GM18508 (cell line): ENCODE results near the gene MYO7B.

ENCODE experiments used
- ATAC-seq: cut with Tn5 transposase; IDR thresholded peaks from one replicate; pipeline ENCODE4 v1.9.1; 2021; ENCODE audit warnings: moderate number of reproducible peaks; ENCODE audit not compliant: insufficient read depth, unreplicated experiment

MYO7B gene

GRCh38 chr2:127671557-127672302, 136.2 kb downstream of the MYO7B start:
- ATAC-seq, result no peak

GRCh38 chr2:127672341-127673224, 137.1 kb downstream of the MYO7B start:
- no peak for ATAC-seq

- ATAC-seq, result no peak
Observed at GRCh38 chr2:127673291-127674069, 138.0 kb downstream of the MYO7B start.

GRCh38 chr2:127674241-127675209, 139.0 kb downstream of the MYO7B start:
- ATAC-seq, result no peak

GRCh38 chr2:127675331-127676261, 140.1 kb downstream of the MYO7B start, which contains the start of gene LIMS2:
LIMS2 (minus strand) TSS chr2:127675530; CDS start chr2:127675024, 506 bp downstream.
- ATAC-seq, result no peak

GRCh38 chr2:127676906-127677305, 141.4 kb downstream of the MYO7B start:
- no peak for ATAC-seq

GRCh38 chr2:127678531-127678930, 143.0 kb downstream of the MYO7B start:
- ATAC-seq, result no peak

- ATAC-seq, result no peak
Observed at GRCh38 chr2:127678991-127679390, 143.5 kb downstream of the MYO7B start.

- ATAC-seq, result no peak
Observed at GRCh38 chr2:127679680-127680361, 144.3 kb downstream of the MYO7B start.

GRCh38 chr2:127680706-127681287, 145.3 kb downstream of the MYO7B start:
- ATAC-seq, result no peak

GRCh38 chr2:127681288-127681804, 145.9 kb downstream of the MYO7B start:
- ATAC-seq, result no peak

- no peak for ATAC-seq
Observed at GRCh38 chr2:127681976-127682857, 146.7 kb downstream of the MYO7B start.

- no peak for ATAC-seq
Observed at GRCh38 chr2:127683056-127683455, 147.6 kb downstream of the MYO7B start.

- no peak for ATAC-seq
Observed at GRCh38 chr2:127683757-127684156, 148.3 kb downstream of the MYO7B start.

- no peak for ATAC-seq
Observed at GRCh38 chr2:127685410-127686080, 150.1 kb downstream of the MYO7B start.
